HepG2 (cell line): ENCODE results near the gene BCL6B. TPM values are rescaled to one million over a fixed set of nuclear protein-coding genes. Genes with fewer than 3 reads are reported as not detected.

Source experiments
- DMAP1 ChIP-seq: IDR thresholded peaks from 2 replicates; pipeline ENCODE4 v1.6.1; 2016
- KLF11 ChIP-seq: IDR thresholded peaks from 2 replicates; pipeline ENCODE4 v1.6.1; 2016; ENCODE audit warnings: missing compliant biosample characterization
- MEF2D ChIP-seq: sonication (generic); formaldehyde crosslinking; IDR thresholded peaks from 2 replicates; pipeline ENCODE4 v1.5.1; 2020; ENCODE audit warnings: mild to moderate bottlenecking, missing genetic modification reagents
- MTA1 ChIP-seq: sonication (generic); formaldehyde crosslinking; IDR thresholded peaks from 2 replicates; pipeline ENCODE4 v1.4.0; 2020; ENCODE audit warnings: missing genetic modification reagents, mild to moderate bottlenecking, borderline replicate concordance
- NBN ChIP-seq: fragments of 450-650 bp; conservative IDR thresholded peaks from 2 replicates; pipeline ENCODE4 v1.6.1; 2017
- NFKB2 ChIP-seq: sonication (generic); formaldehyde crosslinking; IDR thresholded peaks from 2 replicates; pipeline ENCODE4 v1.4.0; 2020; ENCODE audit warnings: missing genetic modification reagents, borderline replicate concordance
- RFX3 ChIP-seq: IDR thresholded peaks from 2 replicates; pipeline ENCODE4 v1.6.1; 2016; ENCODE audit warnings: missing biosample characterization, missing genetic modification reagents
- RFXANK ChIP-seq: IDR thresholded peaks from 2 replicates; pipeline ENCODE4 v1.6.1; 2016
- RXRB ChIP-seq: IDR thresholded peaks from 2 replicates; pipeline ENCODE4 v1.6.1; 2016; ENCODE audit warnings: borderline replicate concordance, missing genetic modification reagents, missing compliant biosample characterization
- SIX1 ChIP-seq: sonication (generic); formaldehyde crosslinking; IDR thresholded peaks from 2 replicates; pipeline ENCODE4 v1.4.0; 2020; ENCODE audit warnings: missing genetic modification reagents, borderline replicate concordance
- ZBTB40 ChIP-seq, 2 experiments: fragments of 450-650 bp in 1 of 2; sonication (generic) in 1 of 2; formaldehyde crosslinking in 1 of 2; IDR thresholded peaks; 2 replicates each; pipeline versions ENCODE4 v1.6.1 to v1.8.0; 2016 to 2022; ENCODE audit warnings: antibody characterized with exemption in 1 of 2, mild to moderate bottlenecking in 1 of 2, missing genetic modification reagents in 1 of 2
- ZFY ChIP-seq: sonication (generic); formaldehyde crosslinking; IDR thresholded peaks from 2 replicates; pipeline ENCODE4 v1.4.0; 2020; ENCODE audit warnings: missing genetic modification reagents
- ZNF235 ChIP-seq: sonication (generic); formaldehyde crosslinking; IDR thresholded peaks from 2 replicates; pipeline ENCODE4 v1.8.1; 2023; ENCODE audit warnings: mild to moderate bottlenecking, missing genetic modification reagents, borderline replicate concordance
- ZNF75D ChIP-seq: sonication (generic); formaldehyde crosslinking; IDR thresholded peaks from 2 replicates; pipeline ENCODE4 v1.8.1; 2023; ENCODE audit warnings: missing genetic modification reagents, mild to moderate bottlenecking, borderline replicate concordance
- ZNF782 ChIP-seq: sonication (generic); formaldehyde crosslinking; IDR thresholded peaks from 2 replicates; pipeline ENCODE4 v1.4.0; 2020; ENCODE audit warnings: missing genetic modification reagents, mild to moderate bottlenecking, borderline replicate concordance
- ZNF878 ChIP-seq: sonication (generic); formaldehyde crosslinking; IDR thresholded peaks from 2 replicates; pipeline ENCODE4 v1.8.1; 2023; ENCODE audit warnings: mild to moderate bottlenecking, missing genetic modification reagents, moderate library complexity
- polyA plus RNA-seq, 8 experiments: library from polyadenylated mRNA; depleted of rRNA in 3 of 8; stranded (reverse) in 7 of 8; unstranded in 1 of 8; fragments of >200 nt; fragmentation: Illumina TruSeq in 4 of 8; extraction: Trizol in 4 of 8; gene quantifications; 2 replicates each; pipeline versions ENCODE4 v1.2.1 to v1.2.3, GENCODE V29; 2011 to 2016; ENCODE audit warnings: low read depth in 4 of 8, missing spikeins in 1 of 8, mixed read lengths in 1 of 8; ENCODE audit not compliant: insufficient read depth in 1 of 8
- total RNA-seq, 5 experiments: library from RNA; depleted of rRNA; stranded (reverse); fragments of >200 nt; fragmentation: Illumina TruSeq; extraction: Trizol; gene quantifications; 2 replicates each; pipeline ENCODE4 v1.2.3, GENCODE V29; 2016; ENCODE audit warnings: low read depth in 1 of 5
- TF ChIP-seq, protein P1 (sequence below): sonication (generic); formaldehyde crosslinking; IDR thresholded peaks from 2 replicates; pipeline ENCODE4 v1.4.0; 2020; ENCODE audit warnings: mild to moderate bottlenecking, missing genetic modification reagents
- TF ChIP-seq, protein P2 (sequence below): sonication (generic); formaldehyde crosslinking; IDR thresholded peaks from 2 replicates; pipeline ENCODE4 v1.4.0; 2020; ENCODE audit warnings: missing genetic modification reagents

Gene BCL6B
- total and polyA plus RNA-seq, 2 of the 13 experiments (the other 11 are each of a cell fraction or from before 2014, with no cell fraction given), result not detected

DNA sequence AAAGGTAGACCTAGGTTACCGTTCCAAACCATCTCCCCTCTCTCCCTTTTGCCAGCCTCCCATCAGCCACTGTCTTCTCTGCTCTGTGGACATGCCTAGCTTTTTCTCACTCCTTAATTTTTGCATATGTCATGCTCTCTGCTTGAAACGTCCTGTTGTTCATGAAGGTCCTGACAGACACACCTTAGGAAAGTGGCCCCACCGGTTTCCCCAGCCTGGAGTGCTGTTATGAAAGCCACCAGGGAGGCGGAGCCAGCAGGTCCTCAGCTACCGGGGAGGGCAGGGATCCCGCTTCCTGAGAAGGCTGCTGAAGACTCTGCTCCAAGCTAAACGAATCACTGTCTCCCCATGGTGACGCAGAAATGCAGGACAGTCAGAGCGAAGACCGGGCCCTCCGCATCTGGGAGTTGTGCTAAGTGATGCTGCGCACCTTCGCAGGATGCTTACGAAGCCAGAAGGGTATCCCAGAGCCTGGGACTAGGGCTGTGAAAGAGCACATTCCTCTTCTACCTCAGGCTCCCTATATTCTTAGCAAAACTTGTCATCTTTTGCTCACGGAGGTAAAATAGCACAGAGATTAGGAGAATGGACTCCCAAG lies 23.4 kb downstream of the BCL6B start (continued):
- TF ChIP-seq ZBTB40 (IDR thresholded peaks at IDR 0.05), result no peak
- TF ChIP-seq ZBTB40 (CRISPR knock-in tag; IDR thresholded peaks at IDR 0.05), result no peak
- 0 out of 2 replicates have a peak, but pooled peaks have one; percentile 7 for TF ChIP-seq ZFY (CRISPR knock-in tag)
- no peak for TF ChIP-seq SIX1 (CRISPR knock-in tag)
- TF ChIP-seq, protein P1, sequence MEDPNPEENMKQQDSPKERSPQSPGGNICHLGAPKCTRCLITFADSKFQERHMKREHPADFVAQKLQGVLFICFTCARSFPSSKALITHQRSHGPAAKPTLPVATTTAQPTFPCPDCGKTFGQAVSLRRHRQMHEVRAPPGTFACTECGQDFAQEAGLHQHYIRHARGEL (CRISPR knock-in tag), result no peak
- no peak for TF ChIP-seq ZNF878 (CRISPR knock-in tag)
- TF ChIP-seq DMAP1 (CRISPR knock-in tag), result 0 out of 2 replicates have a peak, but pooled peaks have one; percentile 19
- TF ChIP-seq MTA1 (CRISPR knock-in tag), result peak; percentile 42; the same call in 1 of the 2 replicates
- TF ChIP-seq ZNF782, result no peak
- TF ChIP-seq RXRB (CRISPR knock-in tag), result no peak
- no peak for TF ChIP-seq NBN
- TF ChIP-seq RFX3 (CRISPR knock-in tag), result no peak
- no peak for TF ChIP-seq KLF11
- no peak for TF ChIP-seq ZNF75D (CRISPR knock-in tag)
- TF ChIP-seq ZNF235, result no peak
- TF ChIP-seq NFKB2 (CRISPR knock-in tag), result no peak; the same call in 1 of the 2 replicates
- TF ChIP-seq MEF2D, result peak; percentile 19; the same call in 1 of the 2 replicates
- TF ChIP-seq RFXANK (CRISPR knock-in tag), result no peak
- TF ChIP-seq, protein P2, sequence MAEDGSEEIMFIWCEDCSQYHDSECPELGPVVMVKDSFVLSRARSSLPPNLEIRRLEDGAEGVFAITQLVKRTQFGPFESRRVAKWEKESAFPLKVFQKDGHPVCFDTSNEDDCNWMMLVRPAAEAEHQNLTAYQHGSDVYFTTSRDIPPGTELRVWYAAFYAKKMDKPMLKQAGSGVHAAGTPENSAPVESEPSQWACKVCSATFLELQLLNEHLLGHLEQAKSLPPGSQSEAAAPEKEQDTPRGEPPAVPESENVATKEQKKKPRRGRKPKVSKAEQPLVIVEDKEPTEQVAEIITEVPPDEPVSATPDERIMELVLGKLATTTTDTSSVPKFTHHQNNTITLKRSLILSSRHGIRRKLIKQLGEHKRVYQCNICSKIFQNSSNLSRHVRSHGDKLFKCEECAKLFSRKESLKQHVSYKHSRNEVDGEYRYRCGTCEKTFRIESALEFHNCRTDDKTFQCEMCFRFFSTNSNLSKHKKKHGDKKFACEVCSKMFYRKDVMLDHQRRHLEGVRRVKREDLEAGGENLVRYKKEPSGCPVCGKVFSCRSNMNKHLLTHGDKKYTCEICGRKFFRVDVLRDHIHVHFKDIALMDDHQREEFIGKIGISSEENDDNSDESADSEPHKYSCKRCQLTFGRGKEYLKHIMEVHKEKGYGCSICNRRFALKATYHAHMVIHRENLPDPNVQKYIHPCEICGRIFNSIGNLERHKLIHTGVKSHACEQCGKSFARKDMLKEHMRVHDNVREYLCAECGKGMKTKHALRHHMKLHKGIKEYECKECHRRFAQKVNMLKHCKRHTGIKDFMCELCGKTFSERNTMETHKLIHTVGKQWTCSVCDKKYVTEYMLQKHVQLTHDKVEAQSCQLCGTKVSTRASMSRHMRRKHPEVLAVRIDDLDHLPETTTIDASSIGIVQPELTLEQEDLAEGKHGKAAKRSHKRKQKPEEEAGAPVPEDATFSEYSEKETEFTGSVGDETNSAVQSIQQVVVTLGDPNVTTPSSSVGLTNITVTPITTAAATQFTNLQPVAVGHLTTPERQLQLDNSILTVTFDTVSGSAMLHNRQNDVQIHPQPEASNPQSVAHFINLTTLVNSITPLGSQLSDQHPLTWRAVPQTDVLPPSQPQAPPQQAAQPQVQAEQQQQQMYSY (CRISPR knock-in tag), result no peak
